ENCODE results near the gene HMGXB3.

HMGXB3 gene

GRCh38 chr5:150081541-150082283, 81.2 kb downstream of the HMGXB3 start:
- TF ChIP-seq CTCF (IDR thresholded peaks at IDR 0.05) = no peak

GRCh38 chr5:150082374-150082773, 81.8 kb downstream of the HMGXB3 start:
- no peak for TF ChIP-seq CTCF (IDR thresholded peaks at IDR 0.05)

DNA sequence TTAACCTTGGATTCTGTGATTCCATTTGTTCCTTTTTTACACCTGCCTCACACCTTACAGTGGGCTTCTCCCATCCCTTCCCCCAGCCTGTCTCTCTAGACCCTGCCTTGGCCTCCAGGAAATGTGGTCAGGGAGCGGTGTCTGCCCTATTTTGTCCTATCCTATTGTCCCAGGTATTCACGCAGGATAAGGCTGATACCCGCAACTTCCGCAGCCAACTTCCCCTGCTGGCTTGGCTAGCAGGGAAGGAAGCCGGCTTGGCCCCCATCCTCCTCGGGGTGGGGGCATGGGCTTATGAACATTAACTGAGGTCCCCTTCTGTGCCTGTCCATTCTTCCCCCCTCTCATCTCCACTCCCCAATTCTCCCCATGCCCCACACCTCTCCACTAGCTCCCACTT, 82.3 kb downstream of the HMGXB3 start:
- TF ChIP-seq CTCF (IDR thresholded peaks at IDR 0.05) = no peak

GRCh38 chr5:150085191-150085912, 84.8 kb downstream of the HMGXB3 start:
- no peak for TF ChIP-seq CTCF (IDR thresholded peaks at IDR 0.05)

DNA sequence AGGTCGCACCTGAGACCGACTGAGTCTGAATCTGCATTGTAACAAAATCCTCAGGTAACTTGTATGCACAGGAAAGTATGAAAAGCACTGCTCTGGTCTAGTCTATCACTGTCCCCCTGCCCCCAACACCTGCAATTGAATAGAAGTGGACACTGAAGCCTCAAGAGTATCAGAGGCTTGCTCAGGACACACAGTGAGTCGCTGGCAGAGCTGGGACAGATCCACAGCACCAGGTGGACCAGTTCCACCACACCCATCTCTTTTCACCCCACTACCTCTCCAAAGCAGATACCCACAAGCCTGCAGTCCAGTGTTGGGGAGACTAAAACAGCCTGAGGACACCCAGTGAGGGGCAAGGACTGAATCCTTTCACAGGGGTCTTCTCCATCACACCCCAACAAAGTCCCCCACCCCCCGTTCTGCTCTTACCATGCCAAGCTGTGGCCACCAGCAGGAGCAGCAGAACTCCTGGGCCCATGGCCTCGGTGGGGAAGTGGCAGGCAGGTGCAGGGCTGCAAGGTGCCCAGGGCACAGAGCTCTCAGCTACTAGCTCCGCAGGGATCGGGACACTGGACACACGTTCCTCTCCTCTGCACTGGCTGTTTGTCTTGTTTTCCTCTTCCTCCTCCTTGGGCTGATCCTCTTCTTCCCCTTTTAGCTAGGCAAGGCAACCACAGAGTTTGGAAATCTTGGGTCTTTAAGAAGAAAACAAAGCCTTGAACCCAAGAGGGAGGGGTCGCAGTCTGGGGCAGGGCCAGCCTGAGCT, 85.6 kb downstream of the HMGXB3 start, which contains the start of gene CSF1R:
Gene CSF1R, minus strand, starts transcription at position 605 of the 766 bp plus-strand sequence. Its CDS starts 127 bp downstream, at position 478.
- no peak for TF ChIP-seq CTCF (IDR thresholded peaks at IDR 0.05)

DNA sequence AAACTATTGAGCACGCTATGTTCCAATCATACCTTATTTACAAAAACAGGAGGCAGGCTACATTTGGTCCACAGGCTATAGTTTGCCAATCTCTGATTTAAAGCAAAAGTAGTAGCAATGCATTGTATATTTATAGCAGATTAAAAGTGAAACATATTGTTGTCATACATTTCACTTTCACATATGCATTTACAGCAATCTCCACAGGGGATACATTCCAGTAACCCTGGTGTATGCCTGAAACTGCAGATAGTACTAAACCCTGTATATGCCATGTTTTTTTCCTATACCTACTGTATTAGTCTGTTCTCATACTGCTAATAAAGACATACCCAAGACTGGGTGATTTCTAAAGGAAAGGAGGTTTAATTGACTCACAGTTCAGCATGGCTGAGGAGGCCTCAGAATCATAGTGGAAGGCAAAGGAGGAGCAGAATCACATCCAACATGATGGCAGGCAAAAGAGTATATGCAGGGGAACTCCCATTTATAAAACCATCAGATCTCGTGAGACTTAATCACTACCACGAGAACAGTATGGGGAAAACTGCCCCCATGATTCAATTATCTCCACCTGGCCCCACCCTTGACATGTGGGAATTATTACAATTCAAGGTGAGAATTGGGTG, 91.7 kb downstream of the HMGXB3 start:
- no peak for TF ChIP-seq CTCF (IDR thresholded peaks at IDR 0.05)

DNA sequence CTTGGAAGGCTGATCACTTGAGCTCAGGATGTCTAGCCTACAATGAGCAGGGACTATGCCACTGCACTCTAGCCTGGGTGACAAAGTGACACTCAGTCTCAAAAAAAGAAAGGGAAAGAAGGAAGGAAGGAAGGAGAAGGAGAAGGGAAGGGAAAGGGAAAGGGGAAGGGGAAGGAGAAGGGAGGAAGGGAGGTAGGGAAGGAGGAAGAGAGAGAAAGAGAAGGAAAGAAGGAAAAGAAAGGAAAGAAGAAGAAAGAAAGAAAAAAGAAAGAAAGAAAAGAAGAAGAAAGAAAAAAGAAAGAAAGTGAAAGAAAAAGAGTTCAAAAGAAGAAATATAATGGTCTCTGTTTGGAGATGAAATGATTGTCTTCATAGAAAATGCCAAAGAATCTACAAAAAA, 96.6 kb downstream of the HMGXB3 start:
- no peak for TF ChIP-seq CTCF (IDR thresholded peaks at IDR 0.05)
